GM23248 (cell line): Measurements from ENCODE around the gene HOXD13. TPM values are rescaled to one million over a fixed set of nuclear protein-coding genes. Genes with fewer than 3 reads are reported as not detected.

Experiments
- DNase-seq: peaks from one replicate; pipeline ENCODE4 v3.0.0-alpha.2; 2015
- H2AFZ ChIP-seq: fragments of 200-600 bp; sonication (generic); 2 replicates; pipeline ENCODE4 v1.6.1; 2016; ENCODE audit warnings: antibody characterized with exemption
- H3F3A ChIP-seq: fragments of 200-600 bp; sonication (generic); 2 replicates; pipeline ENCODE4 v1.6.1; 2016; ENCODE audit warnings: mild to moderate bottlenecking, antibody characterized with exemption, mixed run types; ENCODE audit not compliant: insufficient read depth
- H3K27ac ChIP-seq: fragments of 200-600 bp; sonication (generic); 2 replicates; pipeline ENCODE4 v1.5.1; 2016; ENCODE audit warnings: mild to moderate bottlenecking
- H3K27me3 ChIP-seq: fragments of 200-600 bp; sonication (generic); replicated peaks from 2 replicates; pipeline ENCODE4 v1.6.1; 2016; ENCODE audit warnings: mild to moderate bottlenecking; ENCODE audit not compliant: insufficient read depth
- H3K36me3 ChIP-seq: fragments of 200-600 bp; sonication (generic); 2 replicates; pipeline ENCODE4 v1.6.1; 2016; ENCODE audit warnings: low read depth, mild to moderate bottlenecking
- H3K4me1 ChIP-seq: fragments of 200-600 bp; sonication (generic); 2 replicates; pipeline ENCODE4 v1.6.1; 2016; ENCODE audit warnings: mild to moderate bottlenecking; ENCODE audit not compliant: insufficient read depth
- H3K4me2 ChIP-seq: fragments of 200-600 bp; sonication (generic); one replicate; pipeline ENCODE4 v1.6.1; 2016; ENCODE audit warnings: mild to moderate bottlenecking; ENCODE audit not compliant: unreplicated experiment
- H3K4me3 ChIP-seq: fragments of 200-600 bp; sonication (generic); 2 replicates; pipeline ENCODE4 v1.5.1; 2016; ENCODE audit warnings: mild to moderate bottlenecking
- H3K79me2 ChIP-seq: fragments of 200-600 bp; sonication (generic); 2 replicates; pipeline ENCODE4 v1.6.1; 2016; ENCODE audit warnings: mild to moderate bottlenecking; ENCODE audit not compliant: insufficient read depth
- H3K9ac ChIP-seq: fragments of 200-600 bp; sonication (generic); 2 replicates; pipeline ENCODE4 v1.6.1; 2016; ENCODE audit warnings: mild to moderate bottlenecking
- H3K9me2 ChIP-seq: fragments of 200-600 bp; sonication (generic); 2 replicates; pipeline ENCODE4 v1.6.1; 2016; ENCODE audit warnings: mixed run types, mild to moderate bottlenecking, moderate library complexity; ENCODE audit not compliant: insufficient read depth
- H3K9me3 ChIP-seq: fragments of 200-600 bp; sonication (generic); one replicate; pipeline ENCODE4 v1.6.1; 2017; ENCODE audit warnings: low read depth
- H4K20me1 ChIP-seq: fragments of 200-600 bp; sonication (generic); 2 replicates; pipeline ENCODE4 v1.6.0; 2016; ENCODE audit not compliant: insufficient read depth
- EZH2 ChIP-seq: fragments of 200-600 bp; sonication (generic); IDR thresholded peaks from 2 replicates; pipeline ENCODE4 v1.6.1; 2018; ENCODE audit warnings: antibody characterized with exemption, mild to moderate bottlenecking; ENCODE audit not compliant: insufficient read depth, poor library complexity, severe bottlenecking
- EZH2phosphoT487 ChIP-seq: fragments of 200-600 bp; sonication (generic); IDR thresholded peaks from 2 replicates; pipeline ENCODE4 v1.6.1; 2018; ENCODE audit warnings: antibody characterized with exemption, moderate library complexity, mild to moderate bottlenecking, low read depth; ENCODE audit not compliant: insufficient read depth
- WGBS, 2 experiments: methylation state at CpG; one replicate each; pipeline ENCODE4 v1.1.6; 2015 to 2017; ENCODE audit warnings: low lambda C conversion rate in 2 of 2, low coverage in 1 of 2; ENCODE audit errors: missing lambda C conversion rate in 2 of 2; 5-methylcytosine and 5-hydroxymethylcytosine counted together
- in situ Hi-C: fragments of 300-500 bp; cut with MboI; formaldehyde crosslinking; loops from 2 replicates; pipeline ENCODE4 v1.15.0; 2020
- polyA plus RNA-seq: library from polyadenylated mRNA; unstranded; fragments of >200 nt; fragmentation: Nextera tagmentation; extraction: Ambion mirVana; gene quantifications from 2 replicates; pipeline ENCODE4 v1.2.1, GENCODE V29; 2016
- total RNA-seq: library from RNA; depleted of rRNA; stranded (reverse); fragments of >200 nt; shearing (Covaris generic); gene quantifications from 2 replicates; pipeline ENCODE4 v1.2.3, GENCODE V29; 2014

Gene HOXD13
- total and polyA plus RNA-seq, 2 experiments from 2014 or later: 2.4 to 3.8 TPM

GRCh38 chr2:176114930-176115625, 22.6 kb downstream of the HOXD13 start:
- peak; percentile 40 for DNase-seq
- H3K4me3 ChIP-seq: peak overlapping the region; percentile 70
- in situ Hi-C loops: loop anchor here (25.0 kb wide), 1 partner anchor 1622 kb away; no protein-coding TSS in a partner anchor

GRCh38 chr2:176115883-176116813, 23.6 kb downstream of the HOXD13 start, which contains the start of gene HOXD10:
Gene HOXD10, plus strand, starts transcription at chr2:176116778. Its CDS starts 56 bp downstream, at chr2:176116834.
- H3K79me2 ChIP-seq: peaks cover 100% of the 10 kb centered on the region
- H3K9ac ChIP-seq: peak within 1 kb of the TSS; percentile 89
- no peaks in the 10 kb centered on the region; the same call in 1 of the 2 replicates for H3K4me1 ChIP-seq
- peak within 1 kb of the TSS; percentile 88 for H3K27ac ChIP-seq
- H3F3A ChIP-seq: peaks cover 16% of the 10 kb centered on the region
- peak within 1 kb of the TSS; percentile 70 for H3K4me3 ChIP-seq
- peaks cover 10% of the 10 kb centered on the region; the same call in 1 of the 2 replicates for H3K36me3 ChIP-seq
- no peaks in the 10 kb centered on the region for H4K20me1 ChIP-seq
- no peaks in the 10 kb centered on the region for H3K9me2 ChIP-seq
- no peaks in the 10 kb centered on the region for H3K27me3 ChIP-seq
- DNase-seq: peak; percentile 92
- in situ Hi-C loops: loop anchor here (25.0 kb wide), 1 partner anchor 1621 kb away; no protein-coding TSS in a partner anchor
- WGBS, 2 experiments: 45 to 50% methylated on average over 62 to 66 of the region's 66 CpGs
- H2AFZ ChIP-seq: no peak within 1 kb of the TSS
- no peak for TF ChIP-seq EZH2
- no peak for TF ChIP-seq EZH2phosphoT487
- H3K4me2 ChIP-seq: peak within 1 kb of the TSS; percentile 95
- no peaks in the 10 kb centered on the region for H3K9me3 ChIP-seq

More at GRCh38 chr2:176114930-176115625, 22.6 kb downstream of the HOXD13 start:
- Histone ChIP-seq H3K9ac (peak overlapping the region; percentile 89), H3K27ac (peak overlapping the region; percentile 88), H3K4me1 (no peaks in the 10 kb centered on the region; the same call in 1 of the 2 replicates), H3F3A (peaks cover 16% of the 10 kb centered on the region), H3K79me2 (peaks cover 100% of the 10 kb centered on the region), H3K4me2 (peak overlapping the region; percentile 95), H3K9me3 (no peaks in the 10 kb centered on the region), H3K27me3 (no peaks in the 10 kb centered on the region), H3K9me2 (no peaks in the 10 kb centered on the region), H3K36me3 (peaks cover 13% of the 10 kb centered on the region), H4K20me1 (no peaks in the 10 kb centered on the region), H2AFZ (no peak overlapping the region)
- TF ChIP-seq EZH2phosphoT487: no peak
- no peak for TF ChIP-seq EZH2
- 50 to 57% methylated on average over 16 of the region's 16 CpGs for WGBS, 2 experiments

- no peak overlapping the region for H2AFZ ChIP-seq
- H4K20me1 ChIP-seq: no peaks in the 10 kb centered on the region
- peaks cover 16% of the 10 kb centered on the region for H3F3A ChIP-seq
- H3K4me1 ChIP-seq: no peaks in the 10 kb centered on the region; the same call in 1 of the 2 replicates
- peaks cover 10% of the 10 kb centered on the region; the same call in 1 of the 2 replicates for H3K36me3 ChIP-seq
- in situ Hi-C loops: loop anchor here (25.0 kb wide), 1 partner anchor 1620 kb away; no protein-coding TSS in a partner anchor
- no peaks in the 10 kb centered on the region for H3K9me3 ChIP-seq
- H3K79me2 ChIP-seq: peaks cover 98% of the 10 kb centered on the region
- no peak for DNase-seq
- H3K27me3 ChIP-seq: no peaks in the 10 kb centered on the region
- H3K9ac ChIP-seq: no peak overlapping the region
- H3K4me3 ChIP-seq: no peak overlapping the region
- no peak overlapping the region for H3K4me2 ChIP-seq
- H3K9me2 ChIP-seq: no peaks in the 10 kb centered on the region
- WGBS, 2 experiments: 74 to 75% methylated on average over 31 to 40 of the region's 40 CpGs
- peak overlapping the region; percentile 88 for H3K27ac ChIP-seq
- no peak for TF ChIP-seq EZH2
- no peak for TF ChIP-seq EZH2phosphoT487
Observed at GRCh38 chr2:176117162-176117822, 24.8 kb downstream of the HOXD13 start.
